ENCODE results near the gene SREK1IP1. TPM values are rescaled to one million over a fixed set of nuclear protein-coding genes. Genes with fewer than 3 reads are reported as not detected.
"Not testable (repeated sequence)": the region's sequence is repeated elsewhere in the genome, so short reads cannot be mapped to it uniquely, and the experiment has no call there.

Gene SREK1IP1
- total RNA-seq, 1 donor from 2014 or later, result 37.9 TPM

DNA sequence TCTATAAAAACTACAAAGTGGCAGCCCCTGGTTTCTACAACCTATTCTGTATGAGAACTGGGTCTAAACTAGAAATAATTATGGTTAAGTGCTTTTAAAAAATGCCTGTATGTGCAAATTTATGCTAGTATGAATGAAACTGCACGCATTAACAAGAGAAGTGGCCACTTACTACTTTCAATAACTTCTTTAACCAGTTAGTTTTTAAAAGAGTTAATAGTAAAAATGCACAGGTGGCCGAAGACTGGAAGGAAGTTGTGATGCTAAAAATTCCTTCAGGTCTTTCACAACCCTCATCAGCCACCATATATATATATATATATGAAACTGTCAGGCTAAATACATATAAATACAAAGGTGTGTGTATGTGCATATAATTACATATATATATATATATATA, 41.3 kb downstream of the SREK1IP1 start:
- H3K36me3 Mint-ChIP-seq, result peaks cover 34% of the 10 kb centered on the region
- peaks cover 21% of the 10 kb centered on the region for H3K36me3 ChIP-seq

DNA sequence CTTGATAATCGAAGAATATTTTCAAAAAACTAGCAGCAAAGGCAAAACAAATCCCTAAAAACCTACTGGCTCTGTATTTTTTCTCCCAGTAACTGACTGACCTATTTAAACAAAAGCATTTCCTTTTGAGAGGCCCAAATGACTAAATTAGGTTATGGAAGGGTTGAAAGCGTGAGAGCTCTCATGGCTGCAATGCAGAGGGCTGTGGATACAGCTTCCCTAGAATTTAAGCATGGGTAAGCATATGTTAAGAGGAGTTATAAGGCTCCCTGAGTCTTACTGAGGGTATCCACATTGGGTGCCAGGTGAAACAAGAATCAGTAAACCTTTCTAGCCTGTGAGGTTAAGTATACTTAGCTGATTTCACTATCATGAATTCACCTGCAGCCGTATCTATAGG, 45.9 kb downstream of the SREK1IP1 start:
- H3K27ac Mint-ChIP-seq, result no peak overlapping the region

More for the DNA sequence above, 41.3 kb downstream of the SREK1IP1 start:
- H3K4me3 Mint-ChIP-seq, result no peak overlapping the region
- TF ChIP-seq EZH2 (IDR thresholded peaks at IDR 0.05) (no peak), EZH2phosphoT487 (IDR thresholded peaks at IDR 0.05) (no peak)
- TF ChIP-seq, protein P1, sequence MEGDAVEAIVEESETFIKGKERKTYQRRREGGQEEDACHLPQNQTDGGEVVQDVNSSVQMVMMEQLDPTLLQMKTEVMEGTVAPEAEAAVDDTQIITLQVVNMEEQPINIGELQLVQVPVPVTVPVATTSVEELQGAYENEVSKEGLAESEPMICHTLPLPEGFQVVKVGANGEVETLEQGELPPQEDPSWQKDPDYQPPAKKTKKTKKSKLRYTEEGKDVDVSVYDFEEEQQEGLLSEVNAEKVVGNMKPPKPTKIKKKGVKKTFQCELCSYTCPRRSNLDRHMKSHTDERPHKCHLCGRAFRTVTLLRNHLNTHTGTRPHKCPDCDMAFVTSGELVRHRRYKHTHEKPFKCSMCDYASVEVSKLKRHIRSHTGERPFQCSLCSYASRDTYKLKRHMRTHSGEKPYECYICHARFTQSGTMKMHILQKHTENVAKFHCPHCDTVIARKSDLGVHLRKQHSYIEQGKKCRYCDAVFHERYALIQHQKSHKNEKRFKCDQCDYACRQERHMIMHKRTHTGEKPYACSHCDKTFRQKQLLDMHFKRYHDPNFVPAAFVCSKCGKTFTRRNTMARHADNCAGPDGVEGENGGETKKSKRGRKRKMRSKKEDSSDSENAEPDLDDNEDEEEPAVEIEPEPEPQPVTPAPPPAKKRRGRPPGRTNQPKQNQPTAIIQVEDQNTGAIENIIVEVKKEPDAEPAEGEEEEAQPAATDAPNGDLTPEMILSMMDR (IDR thresholded peaks at IDR 0.05), result no peak
- Histone ChIP-seq H3K4me3 (no peak overlapping the region), H4K20me1 (ENCODE audit: low read depth) (no peaks in the 10 kb centered on the region), H3K27me3 (no peaks in the 10 kb centered on the region), H3K9ac (no peak overlapping the region), H2AFZ (replicated peaks) (no peak overlapping the region), H3K79me2 (ENCODE audit: low read depth) (peaks cover 5% of the 10 kb centered on the region), H3K4me1 (no peaks in the 10 kb centered on the region), H3K9me3 (ENCODE audit: low read depth) (no peaks in the 10 kb centered on the region), H3K27ac (no peak overlapping the region), H3K4me2 (no peak overlapping the region), H3F3A (ENCODE audit: low read depth) (no peaks in the 10 kb centered on the region)
- no peaks in the 10 kb centered on the region for H3K27me3 Mint-ChIP-seq (ENCODE audit: insufficient read depth, low read depth)
- H3K4me1 Mint-ChIP-seq, result no peaks in the 10 kb centered on the region
- no peak overlapping the region for H3K27ac Mint-ChIP-seq
- H3K9me3 Mint-ChIP-seq, result no peaks in the 10 kb centered on the region
- no peak for DNase-seq (ENCODE audit: low spot score)

DNA sequence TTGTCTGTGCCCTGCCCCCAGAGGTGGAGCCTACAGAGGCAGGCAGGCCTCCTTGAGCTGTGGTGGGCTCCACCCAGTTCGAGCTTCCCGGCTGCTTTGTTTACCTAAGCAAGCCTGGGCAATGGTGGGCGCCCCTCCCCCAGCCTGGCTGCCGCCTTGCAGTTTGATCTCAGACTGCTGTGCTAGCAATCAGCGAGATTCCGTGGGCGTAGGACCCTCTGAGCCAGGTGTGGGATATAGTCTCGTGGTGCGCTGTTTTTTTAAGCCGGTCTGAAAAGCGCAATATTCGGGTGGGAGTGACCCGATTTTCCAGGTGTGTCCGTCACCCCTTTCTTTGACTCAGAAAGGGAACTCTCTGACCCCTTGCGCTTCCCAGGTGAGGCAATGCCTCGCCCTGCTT, 54.0 kb downstream of the SREK1IP1 start:
- peaks cover 10% of the 10 kb centered on the region for H3F3A ChIP-seq (ENCODE audit: low read depth)
- not testable (repeated sequence) for H3K4me1 Mint-ChIP-seq; H3K27ac ChIP-seq; H3K4me1 ChIP-seq; H3K27me3 ChIP-seq; H3K36me3 Mint-ChIP-seq; DNase-seq (ENCODE audit: low spot score); H3K4me3 Mint-ChIP-seq; H3K27me3 Mint-ChIP-seq (ENCODE audit: insufficient read depth, low read depth); H3K9me3 ChIP-seq (ENCODE audit: low read depth); H3K36me3 ChIP-seq; H4K20me1 ChIP-seq (ENCODE audit: low read depth); H3K27ac Mint-ChIP-seq; H3K4me3 ChIP-seq; H3K9me3 Mint-ChIP-seq; H3K9ac ChIP-seq; H3K79me2 ChIP-seq (ENCODE audit: low read depth)
- H2AFZ ChIP-seq (replicated peaks), result peak overlapping the region; percentile 57
- H3K4me2 ChIP-seq, result peak overlapping the region; percentile 31

More for the DNA sequence above, 45.9 kb downstream of the SREK1IP1 start:
- Histone ChIP-seq H3K9me3 (ENCODE audit: low read depth) (no peaks in the 10 kb centered on the region), H3F3A (ENCODE audit: low read depth) (peaks cover 5% of the 10 kb centered on the region), H3K4me2 (no peak overlapping the region), H3K4me3 (no peak overlapping the region), H3K4me1 (no peaks in the 10 kb centered on the region), H3K79me2 (ENCODE audit: low read depth) (no peaks in the 10 kb centered on the region), H4K20me1 (ENCODE audit: low read depth) (no peaks in the 10 kb centered on the region), H3K36me3 (peaks cover 13% of the 10 kb centered on the region), H3K9ac (no peak overlapping the region), H3K27ac (peak overlapping the region; percentile 31), H3K27me3 (no peaks in the 10 kb centered on the region), H2AFZ (replicated peaks) (no peak overlapping the region)
- H3K9me3 Mint-ChIP-seq, result no peaks in the 10 kb centered on the region
- no peak for TF ChIP-seq EZH2 (IDR thresholded peaks at IDR 0.05)
- TF ChIP-seq, protein P1 (IDR thresholded peaks at IDR 0.05), result no peak
- no peak for TF ChIP-seq EZH2phosphoT487 (IDR thresholded peaks at IDR 0.05)
- H3K36me3 Mint-ChIP-seq, result peaks cover 7% of the 10 kb centered on the region
- no peak for DNase-seq (ENCODE audit: low spot score)
- no peaks in the 10 kb centered on the region for H3K27me3 Mint-ChIP-seq (ENCODE audit: insufficient read depth, low read depth)
- no peak overlapping the region for H3K4me3 Mint-ChIP-seq
- H3K4me1 Mint-ChIP-seq, result no peaks in the 10 kb centered on the region

DNA sequence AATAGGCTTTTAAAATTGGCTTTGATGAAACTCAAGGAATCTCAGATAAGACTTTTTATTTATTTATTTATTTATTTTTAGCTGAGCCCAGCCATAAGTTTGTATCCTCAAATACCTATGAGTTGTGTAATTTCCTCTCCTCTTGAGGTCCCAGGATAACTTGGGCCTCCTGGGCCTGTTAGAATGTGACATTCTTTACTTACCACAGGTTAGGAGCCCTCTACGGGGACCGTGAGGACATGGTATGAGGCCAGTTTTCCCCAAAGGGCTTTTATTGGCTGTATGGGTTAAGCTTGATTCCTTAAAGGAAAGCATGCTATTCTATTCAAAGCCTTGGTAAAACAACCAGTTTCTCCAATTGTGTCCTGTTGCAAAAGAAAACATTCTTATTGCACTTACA, 61.3 kb downstream of the SREK1IP1 start:
- Histone ChIP-seq H3K4me3 (no peak overlapping the region), H3K27me3 (no peaks in the 10 kb centered on the region), H3K9me3 (ENCODE audit: low read depth) (no peaks in the 10 kb centered on the region), H3K36me3 (no peaks in the 10 kb centered on the region), H3K4me1 (peaks cover 7% of the 10 kb centered on the region), H3K79me2 (ENCODE audit: low read depth) (no peaks in the 10 kb centered on the region), H4K20me1 (ENCODE audit: low read depth) (no peaks in the 10 kb centered on the region), H2AFZ (replicated peaks) (no peak overlapping the region), H3F3A (ENCODE audit: low read depth) (no peaks in the 10 kb centered on the region), H3K27ac (no peak overlapping the region), H3K4me2 (no peak overlapping the region), H3K9ac (no peak overlapping the region)
- H3K27me3 Mint-ChIP-seq (ENCODE audit: insufficient read depth, low read depth), result no peaks in the 10 kb centered on the region
- H3K27ac Mint-ChIP-seq, result no peak overlapping the region
- no peak overlapping the region for H3K4me3 Mint-ChIP-seq
- H3K9me3 Mint-ChIP-seq, result no peaks in the 10 kb centered on the region
- TF ChIP-seq, protein P1 (IDR thresholded peaks at IDR 0.05), result no peak
- TF ChIP-seq EZH2phosphoT487 (IDR thresholded peaks at IDR 0.05) (no peak), EZH2 (IDR thresholded peaks at IDR 0.05) (no peak)
- no peak for DNase-seq (ENCODE audit: low spot score)
- no peaks in the 10 kb centered on the region for H3K36me3 Mint-ChIP-seq
- H3K4me1 Mint-ChIP-seq, result no peaks in the 10 kb centered on the region

DNA sequence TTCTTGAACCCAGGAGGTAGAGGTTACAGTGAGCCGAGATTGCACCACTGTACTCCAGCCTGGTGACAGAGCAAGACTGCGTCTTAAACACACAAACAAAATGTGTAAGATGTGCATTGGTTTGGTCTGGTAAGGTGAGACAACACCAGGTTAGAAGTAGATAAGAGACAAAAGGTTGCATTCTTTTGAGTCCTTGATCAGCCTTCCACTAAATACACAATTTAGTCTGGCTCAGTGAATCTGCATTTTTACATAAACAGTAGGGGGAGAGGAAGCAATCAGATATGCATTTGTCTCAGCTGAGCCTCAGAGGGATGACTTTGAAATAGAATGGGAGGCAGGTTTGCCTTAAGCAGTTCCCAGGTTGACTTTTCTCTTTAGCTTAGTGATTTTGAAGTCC, 62.4 kb downstream of the SREK1IP1 start:
- not testable (repeated sequence) for H3K9ac ChIP-seq; H3K27me3 ChIP-seq; DNase-seq (ENCODE audit: low spot score); H3K9me3 ChIP-seq (ENCODE audit: low read depth); H3F3A ChIP-seq (ENCODE audit: low read depth); H4K20me1 ChIP-seq (ENCODE audit: low read depth); H3K27ac ChIP-seq; H3K27ac Mint-ChIP-seq; H3K36me3 Mint-ChIP-seq; H3K36me3 ChIP-seq; H2AFZ ChIP-seq (replicated peaks); H3K9me3 Mint-ChIP-seq; H3K4me3 Mint-ChIP-seq; H3K4me3 ChIP-seq; H3K4me1 ChIP-seq; H3K4me1 Mint-ChIP-seq; H3K79me2 ChIP-seq (ENCODE audit: low read depth); H3K27me3 Mint-ChIP-seq (ENCODE audit: insufficient read depth, low read depth)
- H3K4me2 ChIP-seq, result peak overlapping the region; percentile 38
